GM19395 (cell line): ENCODE data around the gene RBM24.

ENCODE experiments used
- ATAC-seq: cut with Tn5 transposase; IDR thresholded peaks from one replicate; pipeline ENCODE4 v1.9.1; 2021; ENCODE audit warnings: mild to moderate bottlenecking, moderate library complexity; ENCODE audit not compliant: unreplicated experiment

The RBM24 gene

DNA sequence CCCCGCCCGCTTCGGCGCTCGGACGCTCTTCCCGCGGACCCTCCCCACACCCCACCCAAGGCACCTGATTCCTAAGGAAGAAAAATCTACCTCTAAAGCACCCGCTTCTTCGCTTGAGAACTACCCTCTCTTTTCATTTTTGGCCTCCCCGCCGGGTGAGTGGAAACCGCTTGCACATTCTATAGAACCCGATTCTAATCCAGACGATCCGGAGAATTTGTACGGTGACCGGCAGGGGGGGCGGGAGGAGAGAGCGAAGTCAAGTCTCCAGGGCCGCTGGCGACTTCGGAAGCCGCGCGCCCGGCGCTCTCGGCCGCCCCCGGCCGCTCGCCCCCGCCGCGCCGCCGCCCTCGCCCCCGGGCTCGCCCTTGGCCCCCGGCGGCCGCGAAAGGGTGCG, at the start of gene RBM24:
Gene RBM24, plus strand, starts transcription at position 262 of the 397 bp plus-strand sequence. CDS start 221 bp downstream, outside the sequence.
- no peak for ATAC-seq

DNA sequence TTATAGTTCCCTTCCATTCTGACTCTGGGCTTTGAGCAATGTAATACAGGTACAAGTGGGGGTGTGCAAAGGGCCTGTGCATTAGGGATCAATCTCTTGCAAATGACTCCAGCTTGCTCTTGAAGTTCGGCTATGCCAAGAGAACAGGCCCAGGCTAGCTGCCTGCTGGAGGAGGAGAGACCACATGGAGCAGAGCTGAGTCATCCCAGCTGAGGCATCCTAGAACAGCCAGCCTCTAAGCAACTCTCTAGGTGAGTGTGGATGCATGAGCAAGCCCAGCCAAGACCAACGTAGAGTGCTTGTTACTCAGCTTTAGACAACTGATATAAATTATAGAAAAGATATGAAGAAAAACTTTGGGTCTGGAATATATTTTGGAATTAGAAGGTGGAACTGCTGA, 47.6 kb upstream of the RBM24 start:
- no peak for ATAC-seq

DNA sequence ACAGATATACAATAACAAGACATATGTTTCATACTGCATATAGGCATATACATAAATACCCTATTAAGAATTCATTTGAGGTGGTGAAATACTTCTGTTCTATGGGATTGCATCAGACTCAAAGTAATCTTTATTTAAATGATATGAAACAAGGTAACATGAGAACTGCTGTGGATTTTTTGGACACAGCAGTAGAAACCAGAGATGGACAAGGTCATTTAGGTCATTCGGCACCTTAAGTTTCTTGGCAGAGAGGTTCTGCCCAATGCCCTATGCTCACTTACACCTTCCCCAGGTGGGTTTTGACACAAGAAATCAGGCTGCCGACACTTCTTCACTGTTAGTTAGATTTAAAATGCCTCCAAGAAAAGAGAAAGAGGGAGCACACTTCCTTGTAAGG, 43.9 kb upstream of the RBM24 start:
- ATAC-seq = no peak

DNA sequence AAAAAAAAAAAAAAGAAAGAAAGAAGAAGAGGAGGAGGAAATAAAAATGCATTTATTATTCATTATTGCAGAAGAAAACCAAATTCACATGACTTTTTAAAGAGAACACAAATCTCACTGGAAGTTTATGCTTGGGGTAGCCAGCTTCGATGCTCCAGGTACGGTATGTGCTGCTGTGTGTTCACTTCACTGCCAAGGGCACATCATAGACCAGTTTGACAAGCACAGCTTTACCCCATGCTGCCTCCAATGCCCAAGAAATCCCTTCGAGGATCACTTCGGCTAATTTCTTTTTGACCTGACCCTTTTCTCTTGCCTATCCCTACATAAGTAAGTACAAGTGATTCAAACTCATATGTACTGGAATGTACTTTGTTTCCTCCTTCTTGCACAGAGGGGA, 41.9 kb upstream of the RBM24 start:
- no peak for ATAC-seq

DNA sequence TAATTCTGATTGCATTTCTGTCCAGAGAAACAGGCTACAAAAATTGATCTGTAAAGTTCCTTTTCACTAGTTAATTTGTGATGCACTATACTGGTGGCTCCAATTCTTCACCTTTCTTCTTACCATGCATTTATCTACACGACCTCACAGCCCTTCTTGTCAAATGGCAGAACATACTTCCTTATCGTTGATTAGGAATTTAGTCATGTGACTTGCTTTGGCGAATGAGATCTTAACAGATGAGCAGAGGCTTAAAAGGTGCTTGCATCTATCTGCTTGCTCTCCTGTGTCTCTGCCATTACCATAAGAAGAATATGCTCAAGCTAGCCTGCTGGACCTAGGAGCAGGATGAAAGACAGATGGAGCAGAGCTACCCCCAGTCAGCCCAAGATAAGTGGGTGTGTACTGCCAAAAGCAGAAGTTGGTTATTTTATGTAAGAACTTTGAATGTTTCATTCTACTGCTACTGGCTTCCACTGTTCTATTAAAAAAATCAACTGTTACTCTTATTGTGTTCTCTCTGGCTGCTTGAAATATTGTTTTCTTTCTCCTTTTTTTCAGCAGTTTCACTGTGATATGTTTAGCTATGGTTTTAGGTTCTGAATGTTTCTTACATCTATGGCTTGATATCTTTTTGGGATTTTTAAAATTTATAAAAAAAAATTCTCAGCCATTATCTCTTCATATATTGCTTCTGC, 40.2 kb upstream of the RBM24 start:
- ATAC-seq = no peak

DNA sequence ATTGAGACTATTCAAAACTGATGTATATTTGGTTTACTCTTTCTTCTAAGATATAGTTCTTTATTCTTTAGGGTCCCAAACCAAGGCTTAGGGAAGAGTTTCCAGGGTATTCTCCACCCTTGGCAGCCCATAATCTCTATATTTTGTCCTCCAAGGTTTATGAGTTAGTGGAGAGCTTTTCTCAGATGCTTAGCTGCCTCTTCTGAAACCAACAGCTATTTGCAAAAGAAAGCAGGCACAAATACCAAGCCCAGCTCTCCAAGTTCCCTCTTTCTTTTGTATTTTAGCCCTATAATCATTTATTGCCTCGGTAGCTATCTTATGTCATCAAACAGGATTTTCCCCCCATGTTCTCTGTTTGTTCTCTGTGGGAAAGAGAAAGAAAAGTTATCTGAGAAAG, 39.1 kb upstream of the RBM24 start:
- no peak for ATAC-seq

DNA sequence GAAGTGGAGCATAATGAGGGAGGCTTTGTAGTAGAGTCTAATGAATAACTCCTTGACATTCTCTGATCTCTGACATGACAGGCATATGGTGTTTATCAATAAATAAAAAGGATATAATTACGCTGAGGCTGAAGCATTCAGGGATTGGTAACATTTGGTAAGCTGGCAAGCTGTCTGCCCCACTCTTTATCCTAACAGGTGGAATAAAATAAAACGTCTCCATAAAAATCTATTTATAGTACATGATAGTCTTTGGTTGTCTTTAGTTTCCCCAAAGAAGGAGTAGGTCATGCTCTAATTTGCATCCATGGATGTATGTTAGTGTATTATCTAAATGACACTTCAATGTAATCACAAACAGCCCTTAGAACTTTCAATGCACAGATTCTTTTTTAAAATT, 30.9 kb upstream of the RBM24 start:
- ATAC-seq = no peak

DNA sequence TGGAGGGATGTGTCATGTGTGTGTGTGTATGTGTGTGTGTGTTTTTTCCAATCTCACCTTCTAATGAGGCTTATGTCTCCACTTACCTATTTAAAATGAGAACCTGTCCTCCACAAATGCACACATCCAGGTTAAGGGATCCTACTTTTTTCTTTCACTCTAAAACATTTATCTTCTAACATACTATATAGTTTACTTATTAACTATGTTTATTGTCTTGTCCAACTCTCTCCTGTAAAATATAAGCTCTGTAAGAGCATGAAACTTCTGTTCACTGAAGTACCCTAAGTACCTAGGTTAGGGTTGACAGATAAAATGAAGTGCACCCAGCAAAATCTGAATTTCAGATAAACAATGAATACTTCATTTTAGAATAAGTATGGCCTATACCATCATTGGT, 29.2 kb upstream of the RBM24 start:
- no peak for ATAC-seq

DNA sequence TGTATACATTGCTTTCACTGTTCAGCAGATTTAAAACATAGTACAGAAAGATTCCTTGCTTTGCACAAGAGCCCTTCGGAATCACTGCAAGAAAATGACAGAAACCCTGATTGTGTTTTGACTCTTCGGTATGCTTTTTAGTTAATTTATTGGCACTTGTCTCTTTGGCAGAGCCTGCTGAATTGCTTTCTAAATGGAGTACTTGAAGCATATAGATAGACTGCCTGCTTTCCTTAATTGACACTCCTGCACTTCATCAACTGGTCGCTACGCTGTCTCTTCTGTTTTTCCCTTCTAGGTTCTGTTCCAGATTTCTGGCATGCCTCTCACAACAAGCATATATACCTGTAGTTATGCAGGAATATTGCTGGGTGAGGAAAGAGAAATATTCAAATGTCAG, 22.4 kb upstream of the RBM24 start:
- ATAC-seq = no peak

DNA sequence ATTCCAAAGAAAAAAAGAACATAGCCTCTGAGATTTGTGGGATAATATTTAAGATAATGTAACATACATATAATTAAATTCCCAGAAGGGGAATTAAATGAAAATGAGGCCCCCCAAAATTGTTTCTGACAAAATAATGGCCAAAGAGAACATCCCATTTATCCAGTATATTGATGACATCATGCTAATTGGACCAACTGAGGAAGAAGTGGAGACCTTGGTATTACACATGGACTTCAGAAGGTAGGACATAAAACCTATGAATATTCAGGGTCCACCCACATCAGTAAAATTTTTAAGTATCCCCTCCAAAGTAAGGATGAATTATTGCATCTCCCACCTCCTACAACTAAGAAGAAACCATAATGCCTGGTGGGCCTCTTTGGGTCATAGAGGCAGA, 15.6 kb upstream of the RBM24 start:
- ATAC-seq = no peak

DNA sequence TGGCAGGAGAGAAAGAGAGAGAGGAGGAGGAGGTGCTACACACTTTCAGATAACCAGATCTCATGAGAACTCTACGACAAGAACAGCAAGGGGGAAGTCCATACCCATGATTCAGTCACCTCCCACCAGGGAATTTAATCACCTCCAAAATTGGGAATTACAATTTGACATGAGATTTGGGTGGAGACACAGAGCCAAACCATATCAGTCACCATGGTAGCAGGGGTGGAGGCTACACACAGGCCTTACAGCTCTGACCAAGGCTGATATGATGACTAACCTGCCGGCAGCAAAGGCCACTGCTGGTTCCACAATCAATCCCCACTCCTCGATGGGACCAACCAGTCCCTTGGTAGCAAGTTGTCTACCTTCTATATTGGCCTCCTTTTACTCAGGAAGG, 13.6 kb upstream of the RBM24 start:
- ATAC-seq = no peak

DNA sequence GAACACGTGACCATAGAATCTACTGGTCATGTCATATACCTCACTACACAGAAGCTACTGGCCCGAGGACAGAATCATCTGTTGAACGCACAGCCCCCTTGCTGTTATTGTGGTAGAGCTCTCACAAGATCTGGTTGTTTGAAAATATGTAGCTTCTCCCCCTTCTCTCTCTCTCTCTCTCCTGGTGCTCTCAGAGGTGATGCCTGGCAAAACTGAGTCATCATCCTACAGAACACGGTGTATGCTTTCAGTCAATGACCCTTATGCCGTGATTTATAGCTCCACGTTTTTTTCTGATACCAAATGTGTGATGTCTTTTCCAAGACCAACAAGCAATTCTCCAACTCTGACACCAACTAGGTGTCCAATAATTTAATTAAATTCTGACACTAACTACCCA, 13.0 kb upstream of the RBM24 start:
- no peak for ATAC-seq

DNA sequence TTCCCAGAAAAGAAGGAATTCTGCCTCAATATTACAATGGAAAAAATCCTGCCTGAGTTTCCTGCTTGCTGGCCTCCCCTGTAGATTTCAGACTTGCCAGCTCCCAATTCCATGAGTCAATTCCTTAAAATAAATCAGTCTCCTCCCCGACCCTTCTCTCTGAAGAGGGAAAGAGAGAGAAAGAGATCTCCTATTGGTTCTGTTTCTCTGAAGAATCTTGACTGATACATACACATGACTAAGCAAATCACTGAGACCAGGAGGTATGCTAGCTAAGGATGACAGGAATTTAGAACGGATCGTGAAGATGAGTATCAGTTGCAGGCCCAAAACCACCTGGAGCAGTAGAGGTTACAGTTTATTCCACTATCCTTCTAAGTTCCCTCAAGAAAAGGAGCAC, 11.3 kb upstream of the RBM24 start:
- no peak for ATAC-seq

DNA sequence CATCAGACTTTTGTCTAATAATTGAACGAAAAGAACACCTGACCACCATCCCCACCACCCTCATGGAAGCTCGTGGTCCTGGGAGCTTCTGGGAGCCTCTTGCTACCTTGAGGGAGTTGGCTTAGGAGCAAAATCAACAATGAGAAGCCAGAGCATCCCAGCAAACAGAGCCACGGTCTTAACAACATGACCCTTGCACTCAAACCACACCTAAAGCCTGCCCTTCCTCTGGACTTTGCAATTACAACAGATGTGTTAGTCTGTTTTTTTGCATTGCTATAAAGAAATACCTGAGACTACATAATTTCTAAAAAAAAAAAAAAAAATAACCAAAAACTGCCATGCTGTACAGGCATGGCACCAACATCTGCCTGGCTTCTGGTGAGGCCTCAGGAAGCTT, 9.5 kb upstream of the RBM24 start:
- no peak for ATAC-seq

DNA sequence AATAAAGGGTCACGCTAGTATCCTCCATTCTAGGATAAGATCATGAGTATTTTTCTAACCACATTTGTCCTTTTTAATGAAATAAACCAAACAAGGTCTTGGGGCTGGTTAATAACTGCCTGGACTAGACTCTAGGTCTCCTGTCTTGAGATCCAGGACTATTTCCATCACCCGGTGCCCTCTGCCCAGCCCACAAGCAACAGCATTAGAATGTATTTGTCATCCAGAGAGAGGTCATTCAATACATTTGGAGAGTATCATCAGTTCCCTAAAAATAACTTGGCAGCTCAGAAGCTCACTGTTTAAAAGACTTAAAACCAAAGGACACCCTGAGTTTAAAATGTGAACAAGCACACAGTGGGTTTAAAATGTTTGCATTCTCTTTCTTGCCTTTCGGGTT, 4.4 kb upstream of the RBM24 start:
- ATAC-seq = no peak

DNA sequence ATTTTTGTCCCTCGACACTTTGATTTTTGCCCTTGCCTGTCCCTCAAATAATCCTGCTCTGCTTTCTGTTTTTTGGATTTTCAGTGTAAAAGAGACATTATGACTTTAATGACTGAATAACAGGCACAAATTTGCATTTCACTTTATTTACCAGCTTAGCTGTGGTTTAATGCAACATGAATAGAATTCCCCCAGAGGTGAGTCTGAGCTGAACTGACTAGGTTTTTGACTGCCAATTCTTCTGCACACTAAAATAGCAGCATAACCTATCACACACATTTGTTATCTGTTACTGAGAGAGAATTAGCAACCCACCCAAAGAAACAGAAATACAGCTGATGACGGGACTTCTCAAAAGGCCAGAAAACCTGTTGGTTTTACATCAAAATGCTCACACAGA, 3.9 kb upstream of the RBM24 start:
- no peak for ATAC-seq

DNA sequence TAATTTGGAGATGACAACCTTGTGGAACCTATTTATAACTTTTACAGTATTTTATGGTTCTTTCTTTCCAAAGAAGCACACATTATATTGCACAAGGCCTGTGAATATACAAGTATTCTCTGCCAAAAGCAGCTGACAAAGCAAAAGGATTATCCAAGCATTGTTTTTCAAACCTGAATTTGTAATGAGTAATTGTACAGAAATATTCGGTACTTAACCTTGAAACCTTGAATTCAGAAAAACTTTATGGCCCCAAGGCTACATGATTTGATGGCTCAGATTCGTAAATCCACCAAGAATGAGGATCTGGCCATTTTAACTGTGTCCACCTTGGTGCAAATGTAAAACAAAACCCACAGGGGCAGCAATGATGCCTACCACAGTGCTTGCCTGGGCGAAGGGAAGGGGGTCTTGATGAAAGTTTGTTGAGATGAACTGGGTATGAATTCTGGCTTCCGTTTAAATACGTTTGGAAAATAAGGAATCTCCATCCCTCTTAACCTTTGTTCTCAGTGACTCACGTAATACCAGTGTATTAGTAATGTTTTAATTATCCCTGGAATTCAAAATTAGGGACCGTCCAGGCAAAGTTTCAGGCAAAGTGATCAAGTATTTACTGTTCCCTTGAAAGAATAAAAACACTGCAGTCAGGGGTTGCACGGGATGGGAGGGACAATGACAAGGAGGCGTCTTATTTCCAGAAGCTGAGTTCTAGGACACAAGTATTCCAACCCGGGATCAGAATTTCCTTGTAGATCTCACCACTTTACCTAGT, 2.7 kb upstream of the RBM24 start:
- no peak for ATAC-seq

DNA sequence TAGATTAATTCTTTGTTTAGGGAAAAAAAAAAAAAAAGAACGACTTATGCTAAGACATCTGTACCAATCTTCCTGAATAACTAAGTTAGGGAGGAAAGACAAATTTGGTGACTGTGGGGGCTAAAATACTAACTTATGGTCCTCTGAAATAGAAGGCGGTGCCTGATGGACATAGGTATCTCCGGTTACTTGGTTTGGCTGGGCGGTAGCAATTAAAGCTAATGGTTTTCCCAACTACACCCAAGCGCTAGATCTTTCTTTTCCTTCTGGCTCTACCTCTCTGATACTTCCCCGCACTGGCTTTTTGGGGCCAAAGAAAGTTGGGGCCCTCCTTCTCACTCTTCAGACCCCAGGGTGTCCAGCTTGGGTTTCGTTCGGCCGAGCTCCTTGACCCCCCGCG, 1.0 kb upstream of the RBM24 start:
- no peak for ATAC-seq

DNA sequence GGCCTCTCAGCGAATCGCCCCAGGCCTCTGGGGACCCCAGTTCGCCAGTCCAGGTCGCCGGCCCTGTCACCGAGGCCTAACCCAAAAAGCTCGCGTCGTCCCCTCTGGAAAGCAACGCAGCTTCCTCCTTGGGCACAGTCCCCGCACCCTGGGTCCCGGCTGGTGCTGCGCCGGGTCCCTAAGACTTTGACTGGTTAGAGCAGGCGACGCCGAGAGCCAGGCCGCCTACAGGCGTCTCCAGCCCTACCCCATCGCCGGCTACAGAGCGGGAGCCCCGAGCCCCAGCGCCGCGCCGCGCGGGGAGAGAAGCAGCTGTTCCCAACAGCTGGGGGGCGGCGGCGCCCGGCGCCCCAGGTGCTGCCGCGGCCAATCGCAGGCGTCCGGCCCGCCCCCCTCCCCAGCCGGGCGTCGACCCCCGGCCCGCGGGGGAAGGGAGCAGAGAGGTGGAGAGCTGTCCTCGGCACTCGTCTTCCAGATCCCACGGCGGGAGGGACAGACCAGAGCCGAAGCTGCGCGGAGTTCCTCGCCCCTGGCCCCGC, 540 bp upstream of the RBM24 start:
- ATAC-seq = no peak

DNA sequence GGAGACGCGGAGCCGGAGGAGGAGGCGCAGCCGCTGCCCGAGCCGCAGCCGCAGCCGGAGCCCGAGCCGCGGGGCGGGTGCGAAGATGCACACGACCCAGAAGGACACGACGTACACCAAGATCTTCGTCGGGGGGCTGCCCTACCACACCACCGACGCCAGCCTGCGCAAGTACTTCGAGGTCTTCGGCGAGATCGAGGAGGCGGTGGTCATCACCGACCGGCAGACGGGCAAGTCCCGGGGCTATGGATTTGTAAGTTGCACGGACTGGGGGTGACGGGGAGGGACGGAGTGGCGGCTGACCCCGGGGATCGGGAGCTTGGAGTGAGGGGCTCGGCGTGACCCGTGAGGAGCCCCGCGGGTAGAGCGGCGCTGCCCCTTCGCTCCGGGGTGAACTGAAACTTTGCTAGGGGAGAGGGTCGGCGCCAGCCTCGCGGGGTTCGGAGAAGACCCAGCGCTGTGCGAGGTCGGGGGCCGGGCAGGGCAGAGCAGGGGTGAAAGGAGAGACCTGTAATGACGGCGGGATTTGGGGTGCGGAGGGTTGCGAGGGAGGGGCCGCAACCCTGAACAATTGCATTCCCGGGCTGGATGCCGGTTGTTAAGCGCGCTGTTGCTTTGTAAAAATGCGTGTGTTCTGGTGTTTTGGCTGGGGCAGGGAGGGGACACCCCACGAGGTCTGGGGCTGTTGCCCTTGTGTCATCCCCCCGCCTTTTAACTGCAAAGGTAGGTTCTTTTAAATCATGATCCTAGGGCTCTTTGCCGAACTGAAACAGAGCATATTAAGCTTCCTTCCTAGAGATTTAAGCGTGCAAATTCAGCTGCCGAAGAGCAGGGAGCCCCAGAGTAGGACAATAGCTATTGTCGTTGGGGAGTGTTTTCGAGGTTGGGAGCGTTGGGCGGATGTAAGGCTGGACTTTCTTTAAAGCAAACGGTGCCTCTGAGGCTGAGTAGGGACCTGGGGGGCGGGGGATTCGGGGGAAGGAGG, 628 bp downstream of the RBM24 start:
- no peak for ATAC-seq

DNA sequence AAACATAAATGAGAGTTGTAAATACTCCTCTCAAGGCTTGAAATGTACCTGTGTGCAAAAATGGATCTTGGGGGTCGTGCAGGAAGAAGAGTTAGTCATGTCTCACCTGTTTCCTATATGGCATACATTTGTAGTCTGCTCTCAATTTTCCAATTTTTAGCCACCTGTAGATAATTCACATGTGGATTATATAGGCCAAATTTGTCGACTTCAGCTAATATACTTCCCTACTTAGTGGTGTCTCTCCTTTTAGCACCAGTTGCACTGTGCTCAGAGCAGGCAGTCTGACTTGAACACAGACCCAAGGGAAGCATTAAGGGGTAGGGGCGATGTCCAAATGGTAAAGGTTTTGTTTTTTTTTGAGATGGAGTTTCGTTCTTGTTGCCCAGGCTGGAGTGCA, 1.9 kb downstream of the RBM24 start:
- no peak for ATAC-seq
